Neural progenitor cell (in vitro differentiated cells): Measurements from ENCODE around the gene ARHGAP15. TPM values are rescaled to one million over a fixed set of nuclear protein-coding genes. Genes with fewer than 3 reads are reported as not detected.

Experiments
- DNase-seq: peaks from one replicate; pipeline ENCODE4 v3.0.0-alpha.2; 2016; ENCODE audit warnings: low spot score
- H2AFZ ChIP-seq: fragments of 200-600 bp; sonication (generic); replicated peaks from 2 replicates; pipeline ENCODE4 v1.6.1; 2016; ENCODE audit warnings: antibody characterized with exemption
- H3F3A ChIP-seq: fragments of 200-600 bp; sonication (generic); 2 replicates; pipeline ENCODE4 v1.6.1; 2016; ENCODE audit warnings: antibody characterized with exemption, low read depth
- H3K27ac ChIP-seq: fragments of 200-600 bp; sonication (generic); 2 replicates; pipeline ENCODE4 v1.5.1; 2016; ENCODE audit warnings: mild to moderate bottlenecking
- H3K27me3 ChIP-seq: fragments of 200-600 bp; sonication (generic); 2 replicates; pipeline ENCODE4 v1.6.1; 2016; ENCODE audit warnings: mild to moderate bottlenecking, moderate library complexity
- H3K36me3 ChIP-seq: fragments of 200-600 bp; sonication (generic); 2 replicates; pipeline ENCODE4 v1.5.1; 2016
- H3K4me1 ChIP-seq: fragments of 200-600 bp; sonication (generic); 2 replicates; pipeline ENCODE4 v1.6.1; 2016; ENCODE audit warnings: mixed run types
- H3K4me2 ChIP-seq: fragments of 200-600 bp; sonication (generic); 2 replicates; pipeline ENCODE4 v1.6.1; 2016
- H3K4me3 ChIP-seq: fragments of 200-600 bp; sonication (generic); 2 replicates; pipeline ENCODE4 v1.5.1; 2016
- H3K79me2 ChIP-seq: fragments of 200-600 bp; sonication (generic); 2 replicates; pipeline ENCODE4 v1.6.1; 2016; ENCODE audit warnings: low read depth
- H3K9ac ChIP-seq: fragments of 200-600 bp; sonication (generic); 2 replicates; pipeline ENCODE4 v1.6.1; 2016
- H3K9me3 ChIP-seq: fragments of 200-600 bp; sonication (generic); 2 replicates; pipeline ENCODE4 v1.5.1; 2016; ENCODE audit warnings: low read depth
- H4K20me1 ChIP-seq: fragments of 200-600 bp; sonication (generic); 2 replicates; pipeline ENCODE4 v1.6.1; 2016; ENCODE audit warnings: low read depth
- H3K27ac Mint-ChIP-seq: 3 replicates; pipeline ENCODE4 v1.8.0; 2021; ENCODE audit warnings: mixed read lengths
- H3K27me3 Mint-ChIP-seq: 2 replicates; pipeline ENCODE4 v1.8.0; 2022; ENCODE audit warnings: low read depth, mild to moderate bottlenecking, inconsistent platforms, moderate library complexity, mixed read lengths; ENCODE audit not compliant: insufficient read depth
- H3K36me3 Mint-ChIP-seq: 3 replicates; pipeline ENCODE4 v1.8.0; 2021; ENCODE audit warnings: mixed read lengths
- H3K4me1 Mint-ChIP-seq: 3 replicates; pipeline ENCODE4 v1.8.0; 2021; ENCODE audit warnings: mixed read lengths
- H3K4me3 Mint-ChIP-seq: 3 replicates; pipeline ENCODE4 v1.8.0; 2021; ENCODE audit warnings: mild to moderate bottlenecking, moderate library complexity, mixed read lengths
- H3K9me3 Mint-ChIP-seq: 3 replicates; pipeline ENCODE4 v1.8.0; 2020; ENCODE audit warnings: mixed read lengths
- CTCF ChIP-seq: fragments of 200-600 bp; sonication (generic); IDR thresholded peaks from 2 replicates; pipeline ENCODE4 v1.5.1; 2017; ENCODE audit warnings: antibody characterized with exemption, mild to moderate bottlenecking
- EZH2 ChIP-seq: fragments of 200-600 bp; sonication (generic); IDR thresholded peaks from 2 replicates; pipeline ENCODE4 v1.6.1; 2017; ENCODE audit warnings: antibody characterized with exemption, mild to moderate bottlenecking, moderate library complexity
- EZH2phosphoT487 ChIP-seq: fragments of 200-600 bp; sonication (generic); IDR thresholded peaks from 2 replicates; pipeline ENCODE4 v1.6.1; 2017; ENCODE audit warnings: antibody characterized with exemption
- total RNA-seq: library from RNA; depleted of rRNA; stranded (reverse); fragments of >200 nt; gene quantifications from 2 replicates; pipeline ENCODE4 v1.2.3, GENCODE V29; 2015; ENCODE audit warnings: low replicate concordance

The ARHGAP15 gene
- total RNA-seq, 1 donor from 2014 or later, result 5.9 TPM

GRCh38 chr2:143084462-143084861, 44.8 kb upstream of the ARHGAP15 start:
- Histone ChIP-seq H2AFZ (no peak overlapping the region), H3F3A (peaks cover 4% of the 10 kb centered on the region), H3K27ac (no peak overlapping the region), H3K9me3 (no peaks in the 10 kb centered on the region), H3K4me2 (no peak overlapping the region), H3K79me2 (no peaks in the 10 kb centered on the region), H3K4me1 (peaks cover 10% of the 10 kb centered on the region), H3K4me3 (no peak overlapping the region), H3K27me3 (no peaks in the 10 kb centered on the region), H3K9ac (no peak overlapping the region), H4K20me1 (no peaks in the 10 kb centered on the region), H3K36me3 (no peaks in the 10 kb centered on the region)
- Mint-ChIP-seq H3K9me3 (no peaks in the 10 kb centered on the region), H3K36me3 (no peaks in the 10 kb centered on the region), H3K27me3 (no peaks in the 10 kb centered on the region), H3K4me3 (no peak overlapping the region), H3K27ac (no peak overlapping the region), H3K4me1 (no peaks in the 10 kb centered on the region)
- DNase-seq, result no peak
- TF ChIP-seq EZH2phosphoT487, result no peak
- no peak for TF ChIP-seq EZH2
- TF ChIP-seq CTCF, result no peak

DNA sequence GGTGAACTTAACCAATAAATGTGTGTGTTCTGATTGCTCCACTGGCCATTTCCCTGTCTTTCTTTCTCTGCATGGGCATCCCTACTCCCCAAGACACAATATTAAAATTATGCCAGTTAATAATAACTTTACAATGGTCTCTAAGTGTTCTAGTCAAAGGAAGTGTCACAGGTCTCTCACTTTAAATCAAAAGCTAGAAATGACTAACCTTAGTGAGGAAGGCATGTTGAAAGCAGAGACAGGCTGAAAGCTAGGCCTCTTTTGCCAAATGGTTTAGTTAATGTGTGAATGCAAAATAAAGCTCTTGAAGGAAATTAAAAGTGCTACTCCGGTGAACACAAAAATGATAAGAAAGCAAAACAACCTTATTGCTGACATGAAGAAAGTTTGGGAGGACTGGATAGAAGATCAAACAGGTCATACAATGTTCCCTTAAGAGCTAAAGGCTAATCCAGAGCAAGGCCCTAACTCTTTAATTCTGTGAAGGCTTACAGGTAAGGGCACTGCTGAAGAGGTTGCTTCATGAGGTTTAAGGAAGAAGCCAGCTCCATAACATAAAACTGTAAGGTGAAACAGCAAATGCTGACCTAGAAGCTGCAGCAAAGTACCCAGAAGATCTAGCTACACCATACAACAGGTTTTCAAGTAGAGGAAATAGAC, 44.0 kb upstream of the ARHGAP15 start:
- Histone ChIP-seq H3K4me2 (no peak overlapping the region), H3K79me2 (no peaks in the 10 kb centered on the region), H3F3A (peaks cover 4% of the 10 kb centered on the region), H3K9ac (no peak overlapping the region), H3K4me3 (no peak overlapping the region), H3K4me1 (peaks cover 10% of the 10 kb centered on the region), H3K27ac (no peak overlapping the region), H3K9me3 (no peaks in the 10 kb centered on the region), H4K20me1 (no peaks in the 10 kb centered on the region), H3K27me3 (no peaks in the 10 kb centered on the region), H2AFZ (no peak overlapping the region), H3K36me3 (no peaks in the 10 kb centered on the region)
- Mint-ChIP-seq H3K27me3 (no peaks in the 10 kb centered on the region), H3K36me3 (no peaks in the 10 kb centered on the region), H3K4me1 (no peaks in the 10 kb centered on the region), H3K27ac (no peak overlapping the region), H3K4me3 (no peak overlapping the region), H3K9me3 (no peaks in the 10 kb centered on the region)
- DNase-seq, result no peak
- TF ChIP-seq EZH2 (no peak), CTCF (no peak), EZH2phosphoT487 (no peak)

DNA sequence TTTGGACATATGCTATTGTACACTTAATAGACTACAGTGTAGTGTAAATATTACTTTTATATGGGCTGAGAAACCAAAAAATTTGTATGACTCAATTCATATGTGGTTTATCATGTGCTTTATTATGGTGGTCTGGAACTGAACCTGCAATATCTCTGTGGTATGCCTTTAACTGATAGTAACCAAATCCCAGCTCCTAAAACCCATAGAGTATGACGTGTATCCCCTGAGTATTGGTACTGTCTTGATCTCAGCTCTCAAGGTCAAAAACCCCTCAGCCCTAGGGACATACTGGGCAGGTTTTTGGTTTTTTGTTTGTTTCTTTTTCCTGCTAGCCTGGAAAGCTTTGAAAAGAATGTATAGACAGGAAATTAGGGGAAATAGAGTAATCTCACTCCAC, 42.2 kb upstream of the ARHGAP15 start:
- no peaks in the 10 kb centered on the region for H3K9me3 Mint-ChIP-seq
- Histone ChIP-seq H3K9me3 (no peaks in the 10 kb centered on the region), H3K27me3 (no peaks in the 10 kb centered on the region), H3F3A (no peaks in the 10 kb centered on the region), H4K20me1 (no peaks in the 10 kb centered on the region), H3K4me3 (no peak overlapping the region), H3K27ac (no peak overlapping the region), H3K79me2 (no peaks in the 10 kb centered on the region), H3K4me2 (no peak overlapping the region), H3K4me1 (no peaks in the 10 kb centered on the region), H2AFZ (no peak overlapping the region), H3K36me3 (no peaks in the 10 kb centered on the region), H3K9ac (no peak overlapping the region)
- no peak overlapping the region for H3K4me3 Mint-ChIP-seq
- no peaks in the 10 kb centered on the region for H3K4me1 Mint-ChIP-seq
- no peak overlapping the region for H3K27ac Mint-ChIP-seq
- H3K36me3 Mint-ChIP-seq, result no peaks in the 10 kb centered on the region
- no peak for DNase-seq
- no peak for TF ChIP-seq EZH2
- no peak for TF ChIP-seq CTCF
- TF ChIP-seq EZH2phosphoT487, result no peak
- no peaks in the 10 kb centered on the region for H3K27me3 Mint-ChIP-seq
